ENCODE measurements around the gene OR10H1.

- TF ChIP-seq EZH2 (optimal IDR thresholded peaks at IDR 0.05; ENCODE audit: low read depth, low read length) (no peak), CTCF (IDR thresholded peaks at IDR 0.05; ENCODE audit: low read length) (no peak), EZH2phosphoT487 (IDR thresholded peaks at IDR 0.05; ENCODE audit: low read length) (no peak)
Measured at GRCh38 chr19:15813916-15814315, 1.5 kb downstream of the OR10H1 start.
